K562 (cell line): Measurements from ENCODE around the gene PCARE. TPM values are rescaled to one million over a fixed set of nuclear protein-coding genes. Genes with fewer than 3 reads are reported as not detected.
"Not testable (repeated sequence)": the region's sequence is repeated elsewhere in the genome, so short reads cannot be mapped to it uniquely, and the experiment has no call there.

Experiments
- ATAC-seq: fragments of 200-7000 bp; cut with Tn5 transposase; 3 replicates; pipeline ENCODE4 v1.9.1; 2020; ENCODE audit warnings: moderate library complexity
- BruUV-seq: library from RNA; stranded (reverse); fragments of 400-500 nt; replicated peaks from 2 replicates; lab custom pipeline; 2021; lab: Mats Ljungman, UMichigan
- CTCF ChIA-PET: fragments of 300-600 bp; formaldehyde crosslinking; extraction: SDS; loops from one replicate; lab custom pipeline; 2021; ENCODE audit warnings: low intra/inter-chr PET ratio; lab: Yijun Ruan, JAX
- POLR2A ChIA-PET: fragments of 300-600, 350-650 bp; sonication (Branson Sonifier 250); formaldehyde crosslinking; extraction: SDS; loops from one replicate; lab custom pipeline; 2021; ENCODE audit warnings: antibody characterized with exemption, inconsistent platforms; lab: Yijun Ruan, JAX
- DNase-seq, 4 experiments: peaks; one replicate each; pipeline versions ENCODE4 v3.0.0 to v3.0.0-alpha.2; 2011 to 2018; ENCODE audit warnings: low spot score in 3 of 4, mixed read lengths in 3 of 4; ENCODE audit errors: extremely low read depth in 1 of 4
- FAIRE-seq: peaks from 2 replicates; lab custom pipeline; 2011; peaks lifted over from hg19 to GRCh38; lab: Jason Lieb, UNC
- H2AFZ ChIP-seq: 2 replicates; pipeline ENCODE4 v1.6.0; 2011; ENCODE audit warnings: low read depth, low read length, control low read depth, inconsistent platforms
- H3K27ac ChIP-seq: fragments of 200-600 bp; 3 replicates; pipeline ENCODE4 v1.8.0; 2011; ENCODE audit warnings: low read depth, mild to moderate bottlenecking, control low read depth, inconsistent platforms, low read length, moderate library complexity, mixed read lengths; ENCODE audit errors: extremely low read depth
- H3K27me3 ChIP-seq, 2 experiments: fragments of 300-600 bp in 1 of 2; 2 replicates in 1 of 2; 3 replicates in 1 of 2; pipeline versions ENCODE4 v1.6.0 to v1.8.0; 2011; ENCODE audit warnings: inconsistent platforms in 2 of 2, low read length in 2 of 2, mild to moderate bottlenecking in 1 of 2, mixed read lengths in 1 of 2, moderate library complexity in 1 of 2; ENCODE audit not compliant: control insufficient read depth in 2 of 2, insufficient read depth in 2 of 2
- H3K36me3 ChIP-seq: fragments of 300-600 bp; 3 replicates; pipeline ENCODE4 v1.8.0; 2011; ENCODE audit warnings: mild to moderate bottlenecking, low read length, inconsistent platforms; ENCODE audit not compliant: control insufficient read depth, insufficient read depth
- H3K4me1 ChIP-seq, 2 experiments: fragments of 200-600 bp in 1 of 2; replicated peaks in 1 of 2; 2 replicates in 1 of 2; 3 replicates in 1 of 2; pipeline versions ENCODE4 v1.5.1 to v1.8.0; 2011; ENCODE audit warnings: inconsistent platforms in 2 of 2, low read length in 2 of 2, mild to moderate bottlenecking in 1 of 2, mixed read lengths in 1 of 2, moderate library complexity in 1 of 2; ENCODE audit not compliant: control insufficient read depth in 2 of 2, insufficient read depth in 2 of 2
- H3K4me2 ChIP-seq: 2 replicates; pipeline ENCODE4 v1.6.1; 2011; ENCODE audit warnings: low read length, control low read depth, inconsistent platforms, mixed read lengths; ENCODE audit not compliant: insufficient read depth
- H3K4me3 ChIP-seq: fragments of 200-600 bp; sonication (generic), shearing (Covaris generic); 2 replicates; pipeline ENCODE4 v1.5.1; 2016; ENCODE audit warnings: control low read depth, inconsistent platforms
- H3K79me2 ChIP-seq: fragments of 200-600 bp; 3 replicates; pipeline ENCODE4 v1.8.0; 2011; ENCODE audit warnings: low read length, inconsistent platforms; ENCODE audit not compliant: control insufficient read depth, insufficient read depth
- H3K9ac ChIP-seq, 2 experiments: 2 replicates each; pipeline versions ENCODE4 v1.6.0 to v1.6.1; 2011; ENCODE audit warnings: low read depth in 2 of 2, low read length in 2 of 2, control low read depth in 1 of 2, inconsistent platforms in 1 of 2, mild to moderate bottlenecking in 1 of 2, mixed read lengths in 1 of 2; ENCODE audit not compliant: insufficient read depth in 1 of 2
- H3K9me1 ChIP-seq: one replicate; pipeline ENCODE4 v1.6.0; 2011; ENCODE audit warnings: inconsistent platforms, mild to moderate bottlenecking, low read length, moderate library complexity; ENCODE audit not compliant: control insufficient read depth, insufficient read depth
- H3K9me3 ChIP-seq: replicated peaks from 2 replicates; pipeline ENCODE4 v1.5.1; 2011; ENCODE audit warnings: low read depth, low read length, inconsistent platforms; ENCODE audit not compliant: control insufficient read depth, insufficient read depth
- H4K20me1 ChIP-seq: replicated peaks from 2 replicates; pipeline ENCODE4 v1.6.1; 2011; ENCODE audit warnings: low read length, inconsistent platforms, mixed read lengths; ENCODE audit not compliant: control insufficient read depth, insufficient read depth
- ATF3 ChIP-seq, 2 experiments: fragments of 450-650 bp in 1 of 2; sonication (generic) in 1 of 2; formaldehyde crosslinking in 1 of 2; IDR thresholded peaks in 1 of 2; conservative IDR thresholded peaks in 1 of 2; 2 replicates each; pipeline versions ENCODE4 v1.6.1 to v1.8.1; 2016 to 2023; ENCODE audit warnings: mild to moderate bottlenecking in 2 of 2, moderate library complexity in 2 of 2, inconsistent platforms in 1 of 2, missing genetic modification reagents in 1 of 2
- ATF7 ChIP-seq: fragments of 450-650 bp; IDR thresholded peaks from 2 replicates; pipeline ENCODE4 v1.7.1; 2014; ENCODE audit warnings: mild to moderate bottlenecking, moderate library complexity
- ELK1 ChIP-seq: sonication (generic); formaldehyde crosslinking; IDR thresholded peaks from 2 replicates; pipeline ENCODE4 v1.8.1; 2022; ENCODE audit warnings: missing genetic modification reagents
- EP300 ChIP-seq: IDR thresholded peaks from 2 replicates; pipeline ENCODE4 v1.6.1; 2012; ENCODE audit warnings: low read length, improper control_type of control experiment
- GABPB2 ChIP-seq: fragments of 250-450 bp; sonication (Bioruptor Pico); conservative IDR thresholded peaks from 2 replicates; pipeline ENCODE4 v1.5.1; 2021; ENCODE audit warnings: mild to moderate bottlenecking
- JUND ChIP-seq, 2 experiments: IDR thresholded peaks; 2 replicates in 1 of 2; 3 replicates in 1 of 2; pipeline ENCODE4 v1.6.1; 2011; ENCODE audit warnings: borderline replicate concordance in 2 of 2, low read depth in 2 of 2, low read length in 2 of 2, improper control_type of control experiment in 1 of 2, missing biosample characterization in 1 of 2, missing genetic modification characterization in 1 of 2, missing genetic modification reagents in 1 of 2
- MAFG ChIP-seq: fragments of 450-650 bp; conservative IDR thresholded peaks from 2 replicates; pipeline ENCODE4 v1.6.1; 2016; ENCODE audit warnings: missing genetic modification characterization, missing compliant biosample characterization
- RFX1 ChIP-seq: fragments of 450-650 bp; IDR thresholded peaks from 2 replicates; pipeline ENCODE4 v1.6.1; 2016; ENCODE audit warnings: mild to moderate bottlenecking, moderate library complexity
- RUNX1 ChIP-seq: sonication (generic); IDR thresholded peaks from 2 replicates; pipeline ENCODE4 v1.6.1; 2016; ENCODE audit warnings: antibody characterized with exemption, low read depth
- XRCC5 ChIP-seq: fragments of 200-400 bp; formaldehyde crosslinking; IDR thresholded peaks from 2 replicates; pipeline ENCODE4 v1.6.1; 2017; ENCODE audit warnings: low read depth, mild to moderate bottlenecking, low read length
- ZNF175 ChIP-seq: fragments of 200-800 bp; sonication (Bioruptor generic); IDR thresholded peaks from 2 replicates; pipeline ENCODE4 v1.6.1; 2016; ENCODE audit warnings: low read depth, mild to moderate bottlenecking, missing genetic modification characterization, missing compliant biosample characterization
- ZNF79 ChIP-seq: fragments of 250-450 bp; sonication (Bioruptor Pico); IDR thresholded peaks from 2 replicates; pipeline ENCODE4 v1.4.0; 2020; ENCODE audit warnings: low read depth, mild to moderate bottlenecking, moderate library complexity
- whole genome bisulfite sequencing: fragments of 100-300 bp; shearing (Covaris generic); methylation state at CpG from one replicate; pipeline ENCODE4 v1.1.6; 2016; ENCODE audit warnings: low coverage, mixed read lengths; ENCODE audit not compliant: insufficient coverage; ENCODE audit errors: missing lambda C conversion rate; 5-methylcytosine and 5-hydroxymethylcytosine counted together
- in situ Hi-C: fragments of 300-500 bp; cut with MboI; formaldehyde crosslinking; loops from 4 replicates; pipeline ENCODE4 v1.15.0; 2018; ENCODE audit warnings: inconsistent platforms, mixed read lengths
- intact Hi-C: fragments of 100-400 bp; cut with micrococcal nuclease; formaldehyde crosslinking; loops from 2 replicates; pipeline ENCODE4 v1.14.2; 2022
- polyA plus RNA-seq, 8 experiments: library from polyadenylated mRNA; depleted of rRNA in 4 of 8; stranded (reverse) in 5 of 8; unstranded in 3 of 8; fragments of >200 nt; fragmentation: Nextera tagmentation in 2 of 8; fragmentation: Illumina TruSeq in 1 of 8; extraction: Ambion mirVana in 2 of 8; extraction: Trizol in 1 of 8; gene quantifications; 2 replicates each; pipeline versions ENCODE4 v1.2.1 to v1.2.3, GENCODE V29; 2011 to 2014; ENCODE audit warnings: inconsistent platforms in 1 of 8, missing spikeins in 1 of 8
- total RNA-seq, 7 experiments: library from RNA; depleted of rRNA in 6 of 7; stranded (reverse); fragments of >200 nt in 6 of 7; fragmentation: Illumina TruSeq in 2 of 7; extraction: Trizol in 2 of 7; gene quantifications; 2 replicates each; pipeline versions ENCODE4 v1.2.1 to v1.2.3, GENCODE V29; 2011 to 2021; ENCODE audit warnings: low replicate concordance in 1 of 7

PCARE gene
- total and polyA plus RNA-seq, 9 of the 15 experiments (the other 6 are each of a cell fraction or from before 2014, with no cell fraction given), result not detected

- TF ChIP-seq ZNF175, result peak; percentile 57; the same call in 1 of the 2 replicates
- TF ChIP-seq GABPB2 (CRISPR knock-in tag), result no peak
- no peak for TF ChIP-seq MAFG (tag)
- TF ChIP-seq ATF3 (IDR thresholded peaks at IDR 0.05), result peak; percentile 88
- TF ChIP-seq ATF3 (CRISPR knock-in tag; conservative IDR thresholded peaks at IDR 0.05), result no peak
- peak; percentile 16; the same call in 1 of the 2 replicates for TF ChIP-seq EP300
- no peak for TF ChIP-seq RFX1
- no peak for TF ChIP-seq ELK1 (CRISPR knock-in tag)
- no peak for TF ChIP-seq ZNF79 (CRISPR knock-in tag)
- no peak for TF ChIP-seq RUNX1
- TF ChIP-seq JUND (IDR thresholded peaks at IDR 0.05; ENCODE audit: borderline replicate concordance, low read depth, low read length), result peak; percentile 67; the same call in 1 of the 2 replicates
- no peak; the same call in 2 of the 3 replicates for TF ChIP-seq JUND (tag; IDR thresholded peaks at IDR 0.05; ENCODE audit: borderline replicate concordance, low read depth, low read length)
- peak; percentile 40; the same call in 1 of the 2 replicates for TF ChIP-seq ATF7
- TF ChIP-seq XRCC5, result no peak
- TF ChIP-seq, all 486 proteins: peak for 15
These were observed 33.9 kb upstream of the PCARE start (continued) for GRCh38 chr2:29108225-29108624.

- H4K20me1 ChIP-seq, H3K27me3 ChIP-seq, H3K4me3 ChIP-seq, FAIRE-seq, H2AFZ ChIP-seq, H3K4me1 ChIP-seq, H3K9me1 ChIP-seq, H3K9me3 ChIP-seq, H3K36me3 ChIP-seq, H3K9ac ChIP-seq, CTCF ChIA-PET, in situ Hi-C loops, H3K4me2 ChIP-seq, intact Hi-C loops, ATAC-seq, BruUV-seq, DNase-seq, H3K27ac ChIP-seq, H3K79me2 ChIP-seq: not testable (repeated sequence)
- 0% methylated on average over 3 of the region's 3 CpGs for WGBS
- POLR2A ChIA-PET, result interaction anchor here (0.6 kb wide), 2 partner anchors 100 to 469 kb away, joined by 3 to 4 read pairs; no protein-coding TSS in a partner anchor
These were observed 33.2 kb upstream of the PCARE start for GRCh38 chr2:29107547-29107946.
